SK-N-SH (cell line): ENCODE measurements around the gene ARMCX1. TPM values are rescaled to one million over a fixed set of nuclear protein-coding genes. Genes with fewer than 3 reads are reported as not detected.

Source experiments
- CTCF ChIA-PET: fragments of 300-600, 350-600 bp; formaldehyde crosslinking; extraction: SDS; loops from one replicate; lab custom pipeline; 2021; lab: Yijun Ruan, JAX
- POLR2A ChIA-PET: fragments of 350-600 bp; sonication (Branson Sonifier 250); formaldehyde crosslinking; extraction: SDS; loops from one replicate; lab custom pipeline; 2020; ENCODE audit warnings: antibody characterized with exemption, inconsistent platforms; lab: Yijun Ruan, JAX
- DNase-seq: peaks from one replicate; pipeline ENCODE4 v3.0.0; 2012
- H2AFZ ChIP-seq: fragments of 200-600 bp; sonication (generic); 2 replicates; pipeline ENCODE4 v1.8.1; 2016; ENCODE audit warnings: antibody characterized with exemption, mild to moderate bottlenecking, low read depth
- H3F3A ChIP-seq: fragments of 200-600 bp; sonication (generic); replicated peaks from 2 replicates; pipeline ENCODE3; 2016; ENCODE audit warnings: antibody characterized with exemption, mild to moderate bottlenecking; ENCODE audit not compliant: insufficient read depth
- H3K27ac ChIP-seq, 2 experiments: fragments of 200-500 bp in 1 of 2; fragments of 200-600 bp in 1 of 2; sonication (Bioruptor generic) in 1 of 2; sonication (generic), shearing (Covaris generic) in 1 of 2; 2 replicates each; pipeline versions ENCODE4 v1.5.1 to v1.6.1; 2014 to 2016; ENCODE audit warnings: low read depth in 2 of 2, inconsistent platforms in 1 of 2, low read length in 1 of 2, mild to moderate bottlenecking in 1 of 2, mixed read lengths in 1 of 2
- H3K27me3 ChIP-seq: fragments of 200-600 bp; sonication (generic), shearing (Covaris generic); 2 replicates; pipeline ENCODE4 v1.6.1; 2016; ENCODE audit warnings: mixed run types; ENCODE audit not compliant: insufficient read depth
- H3K36me3 ChIP-seq, 2 experiments: fragments of 200-500 bp in 1 of 2; fragments of 200-600 bp in 1 of 2; sonication (Bioruptor generic) in 1 of 2; sonication (generic) in 1 of 2; replicated peaks in 1 of 2; 2 replicates each; pipeline versions ENCODE3 to v1.5.1; 2014 to 2016; ENCODE audit warnings: low read length in 1 of 2, mild to moderate bottlenecking in 1 of 2; ENCODE audit not compliant: insufficient read depth in 2 of 2, control insufficient read depth in 1 of 2
- H3K4me1 ChIP-seq, 2 experiments: fragments of 200-500 bp in 1 of 2; fragments of 200-600 bp in 1 of 2; sonication (Bioruptor generic) in 1 of 2; sonication (generic), shearing (Covaris generic) in 1 of 2; 2 replicates each; pipeline versions ENCODE4 v1.5.1 to v1.6.1; 2014 to 2016; ENCODE audit warnings: low read depth in 1 of 2, low read length in 1 of 2, mixed run types in 1 of 2; ENCODE audit not compliant: insufficient read depth in 2 of 2, control insufficient read depth in 1 of 2
- H3K4me2 ChIP-seq: fragments of 200-600 bp; sonication (generic), shearing (Covaris generic); 2 replicates; pipeline ENCODE4 v1.6.1; 2017; ENCODE audit warnings: mixed run types
- H3K4me3 ChIP-seq, 2 experiments: fragments of 200-500 bp in 1 of 2; fragments of 200-600 bp in 1 of 2; sonication (Bioruptor generic) in 1 of 2; sonication (generic), shearing (Covaris generic) in 1 of 2; 2 replicates each; pipeline versions ENCODE4 v1.5.1 to v1.8.1; 2014 to 2016; ENCODE audit warnings: low read depth in 2 of 2, inconsistent platforms in 1 of 2, low read length in 1 of 2, mild to moderate bottlenecking in 1 of 2, mixed read lengths in 1 of 2, moderate library complexity in 1 of 2
- H3K79me2 ChIP-seq: fragments of 200-600 bp; sonication (generic); 2 replicates; pipeline ENCODE4 v1.8.1; 2017; ENCODE audit warnings: mild to moderate bottlenecking; ENCODE audit not compliant: insufficient read depth
- H3K9ac ChIP-seq: fragments of 200-600 bp; sonication (generic); 2 replicates; pipeline ENCODE4 v1.6.1; 2017; ENCODE audit warnings: mixed run types
- H3K9me2 ChIP-seq: fragments of 200-600 bp; sonication (generic); 2 replicates; pipeline ENCODE4 v1.6.1; 2017; ENCODE audit warnings: mixed run types
- H3K9me3 ChIP-seq: fragments of 200-600 bp; sonication (generic); 2 replicates; pipeline ENCODE4 v1.6.1; 2017; ENCODE audit warnings: mixed run types, mild to moderate bottlenecking, moderate library complexity
- H4K20me1 ChIP-seq: fragments of 200-600 bp; sonication (generic); 2 replicates; pipeline ENCODE4 v1.6.1; 2017; ENCODE audit warnings: mild to moderate bottlenecking, mixed run types; ENCODE audit not compliant: insufficient read depth
- ELF1 ChIP-seq: IDR thresholded peaks from 2 replicates; pipeline ENCODE4 v1.4.0; 2012
- FOSL2 ChIP-seq: IDR thresholded peaks from 2 replicates; pipeline ENCODE4 v1.4.0; 2012; ENCODE audit warnings: low read depth, mild to moderate bottlenecking, moderate library complexity, borderline replicate concordance
- FOXJ3 ChIP-seq: sonication (generic); formaldehyde crosslinking; IDR thresholded peaks from 2 replicates; pipeline ENCODE4 v1.5.1; 2020; ENCODE audit warnings: mild to moderate bottlenecking, missing genetic modification reagents
- GATA2 ChIP-seq: sonication (generic); formaldehyde crosslinking; IDR thresholded peaks from 2 replicates; pipeline ENCODE4 v1.5.0; 2020; ENCODE audit warnings: mild to moderate bottlenecking, missing genetic modification reagents
- JUND ChIP-seq: IDR thresholded peaks from 2 replicates; pipeline ENCODE4 v1.4.0; 2012
- NFIC ChIP-seq: IDR thresholded peaks from 2 replicates; pipeline ENCODE4 v1.4.0; 2012; ENCODE audit warnings: borderline replicate concordance
- NRF1 ChIP-seq: IDR thresholded peaks from 2 replicates; pipeline ENCODE4 v1.6.1; 2012; ENCODE audit warnings: low read depth, mild to moderate bottlenecking, low read length
- POLR2AphosphoS5 ChIP-seq: IDR thresholded peaks from 2 replicates; pipeline ENCODE4 v1.6.1; 2012; ENCODE audit warnings: low read depth, low read length
- RAD21 ChIP-seq: IDR thresholded peaks from 2 replicates; pipeline ENCODE4 v1.6.1; 2012; ENCODE audit warnings: mild to moderate bottlenecking, low read length
- RFX5 ChIP-seq: IDR thresholded peaks from 2 replicates; pipeline ENCODE4 v1.6.1; 2012; ENCODE audit warnings: mild to moderate bottlenecking, improper control_type of control experiment, low read length
- WGBS: methylation state at CpG from one replicate; pipeline ENCODE4 v1.1.6; 2017; ENCODE audit warnings: low lambda C conversion rate; 5-methylcytosine and 5-hydroxymethylcytosine counted together
- polyA plus RNA-seq, 3 experiments: library from polyadenylated mRNA; depleted of rRNA; stranded (reverse); fragments of >200 nt; gene quantifications; 2 replicates each; pipeline ENCODE4 v1.2.3, GENCODE V29; 2012
- TF ChIP-seq, protein P1 (sequence below): IDR thresholded peaks from 2 replicates; pipeline ENCODE4 v1.4.0; 2012; ENCODE audit warnings: low read depth, borderline replicate concordance
- TF ChIP-seq, protein P2 (sequence below): fragments of 200-600 bp; sonication (generic); IDR thresholded peaks from 2 replicates; pipeline ENCODE4 v1.6.1; 2017; ENCODE audit warnings: antibody characterized with exemption, mild to moderate bottlenecking, moderate library complexity
- TF ChIP-seq, protein P3 (sequence below): IDR thresholded peaks from 2 replicates; pipeline ENCODE4 v1.4.0; 2012; ENCODE audit warnings: low read depth
- TF ChIP-seq, protein P4 (sequence below): fragments of 150-350 bp; IDR thresholded peaks from 2 replicates; pipeline ENCODE4 v1.6.1; 2017; ENCODE audit warnings: antibody characterized with exemption, low read length, low read depth, borderline replicate concordance

The ARMCX1 gene
- polyA plus RNA-seq, 1 of the 3 experiments (the other 2 are of a cell fraction), result 9.7 TPM

DNA sequence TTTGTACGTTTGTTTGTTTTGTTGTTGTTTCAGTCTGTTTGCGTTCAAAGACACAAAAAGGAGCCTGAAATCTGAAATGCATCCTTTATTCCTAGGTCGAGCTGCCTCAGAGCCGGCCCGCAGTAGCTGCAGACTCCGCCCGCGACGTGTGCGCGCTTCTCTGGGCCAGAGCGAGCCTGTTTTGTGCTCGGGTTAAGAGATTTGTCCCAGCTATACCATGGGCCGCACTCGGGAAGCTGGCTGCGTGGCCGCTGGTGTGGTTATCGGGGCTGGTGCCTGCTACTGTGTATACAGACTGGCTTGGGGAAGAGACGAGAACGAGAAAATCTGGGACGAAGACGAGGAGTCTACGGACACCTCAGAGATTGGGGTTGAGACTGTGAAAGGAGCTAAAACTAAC is 2.4 kb downstream of the ARMCX1 start:
- Histone ChIP-seq H3K79me2 (no peaks in the 10 kb centered on the region), H3K9me2 (no peaks in the 10 kb centered on the region), H3F3A (no peaks in the 10 kb centered on the region), H3K4me1 (no peaks in the 10 kb centered on the region; a peak in 1 of 4 replicates), H3K9me3 (no peaks in the 10 kb centered on the region), H3K27me3 (no peaks in the 10 kb centered on the region; the same call in 1 of the 2 replicates), H3K27ac (no peak overlapping the region), H3K36me3 (no peaks in the 10 kb centered on the region), H3K9ac (no peak overlapping the region), H2AFZ (no peak overlapping the region), H3K4me2 (no peak overlapping the region), H4K20me1 (no peaks in the 10 kb centered on the region), H3K4me3 (no peak overlapping the region)
- no peak for DNase-seq
- TF ChIP-seq, protein P1, sequence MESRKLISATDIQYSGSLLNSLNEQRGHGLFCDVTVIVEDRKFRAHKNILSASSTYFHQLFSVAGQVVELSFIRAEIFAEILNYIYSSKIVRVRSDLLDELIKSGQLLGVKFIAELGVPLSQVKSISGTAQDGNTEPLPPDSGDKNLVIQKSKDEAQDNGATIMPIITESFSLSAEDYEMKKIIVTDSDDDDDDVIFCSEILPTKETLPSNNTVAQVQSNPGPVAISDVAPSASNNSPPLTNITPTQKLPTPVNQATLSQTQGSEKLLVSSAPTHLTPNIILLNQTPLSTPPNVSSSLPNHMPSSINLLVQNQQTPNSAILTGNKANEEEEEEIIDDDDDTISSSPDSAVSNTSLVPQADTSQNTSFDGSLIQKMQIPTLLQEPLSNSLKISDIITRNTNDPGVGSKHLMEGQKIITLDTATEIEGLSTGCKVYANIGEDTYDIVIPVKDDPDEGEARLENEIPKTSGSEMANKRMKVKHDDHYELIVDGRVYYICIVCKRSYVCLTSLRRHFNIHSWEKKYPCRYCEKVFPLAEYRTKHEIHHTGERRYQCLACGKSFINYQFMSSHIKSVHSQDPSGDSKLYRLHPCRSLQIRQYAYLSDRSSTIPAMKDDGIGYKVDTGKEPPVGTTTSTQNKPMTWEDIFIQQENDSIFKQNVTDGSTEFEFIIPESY, result no peak
- TF ChIP-seq RFX5 (no peak), POLR2AphosphoS5 (no peak), JUND (no peak)
- TF ChIP-seq, protein P2, sequence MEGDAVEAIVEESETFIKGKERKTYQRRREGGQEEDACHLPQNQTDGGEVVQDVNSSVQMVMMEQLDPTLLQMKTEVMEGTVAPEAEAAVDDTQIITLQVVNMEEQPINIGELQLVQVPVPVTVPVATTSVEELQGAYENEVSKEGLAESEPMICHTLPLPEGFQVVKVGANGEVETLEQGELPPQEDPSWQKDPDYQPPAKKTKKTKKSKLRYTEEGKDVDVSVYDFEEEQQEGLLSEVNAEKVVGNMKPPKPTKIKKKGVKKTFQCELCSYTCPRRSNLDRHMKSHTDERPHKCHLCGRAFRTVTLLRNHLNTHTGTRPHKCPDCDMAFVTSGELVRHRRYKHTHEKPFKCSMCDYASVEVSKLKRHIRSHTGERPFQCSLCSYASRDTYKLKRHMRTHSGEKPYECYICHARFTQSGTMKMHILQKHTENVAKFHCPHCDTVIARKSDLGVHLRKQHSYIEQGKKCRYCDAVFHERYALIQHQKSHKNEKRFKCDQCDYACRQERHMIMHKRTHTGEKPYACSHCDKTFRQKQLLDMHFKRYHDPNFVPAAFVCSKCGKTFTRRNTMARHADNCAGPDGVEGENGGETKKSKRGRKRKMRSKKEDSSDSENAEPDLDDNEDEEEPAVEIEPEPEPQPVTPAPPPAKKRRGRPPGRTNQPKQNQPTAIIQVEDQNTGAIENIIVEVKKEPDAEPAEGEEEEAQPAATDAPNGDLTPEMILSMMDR, result no peak
- ChIA-PET POLR2A (no interaction called here), CTCF (interaction anchor here (1.2 kb wide), 1 partner anchor 206 kb away, joined by 4 read pairs; no protein-coding TSS in a partner anchor)
- 60% methylated on average over 23 of the region's 23 CpGs for WGBS

DNA sequence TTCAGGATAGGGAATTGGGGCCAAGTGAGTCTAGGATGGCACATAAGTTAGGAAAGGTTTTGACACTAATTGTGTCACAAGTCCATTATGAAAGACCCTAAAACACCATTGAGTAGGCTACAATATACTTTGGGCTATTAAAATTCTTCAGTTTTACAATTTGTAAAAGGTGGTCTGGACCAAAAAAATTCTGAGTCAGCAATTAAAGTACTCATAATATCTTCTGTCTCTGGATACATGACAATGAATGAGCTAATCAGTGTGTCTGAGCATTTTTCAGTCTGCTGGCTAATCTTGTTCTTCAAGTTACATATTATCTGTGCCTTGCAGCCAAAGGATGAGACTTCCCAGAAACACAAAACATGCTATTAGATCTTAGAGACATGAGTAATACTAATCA is 14.3 kb downstream of the ARMCX1 start:
- no peaks in the 10 kb centered on the region; the same call in 1 of the 2 replicates for H3K27me3 ChIP-seq
- no peak overlapping the region for H3K9ac ChIP-seq
- ChIA-PET POLR2A (no interaction called here), CTCF (no interaction called here)
- DNase-seq, result no peak
- H3K4me3 ChIP-seq, result no peak overlapping the region
- no peaks in the 10 kb centered on the region for H4K20me1 ChIP-seq
- H2AFZ ChIP-seq, result no peak overlapping the region
- no peaks in the 10 kb centered on the region for H3K4me1 ChIP-seq
- H3K9me3 ChIP-seq, result no peaks in the 10 kb centered on the region
- no peaks in the 10 kb centered on the region for H3F3A ChIP-seq
- H3K79me2 ChIP-seq, result no peaks in the 10 kb centered on the region
- H3K4me2 ChIP-seq, result no peak overlapping the region
- H3K36me3 ChIP-seq, result no peaks in the 10 kb centered on the region
- TF ChIP-seq, protein P3, sequence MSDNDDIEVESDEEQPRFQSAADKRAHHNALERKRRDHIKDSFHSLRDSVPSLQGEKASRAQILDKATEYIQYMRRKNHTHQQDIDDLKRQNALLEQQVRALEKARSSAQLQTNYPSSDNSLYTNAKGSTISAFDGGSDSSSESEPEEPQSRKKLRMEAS, result no peak
- no peak for TF ChIP-seq POLR2AphosphoS5
- no peak for TF ChIP-seq FOXJ3 (CRISPR knock-in tag)
- TF ChIP-seq ELF1, result no peak
- TF ChIP-seq, protein P4, sequence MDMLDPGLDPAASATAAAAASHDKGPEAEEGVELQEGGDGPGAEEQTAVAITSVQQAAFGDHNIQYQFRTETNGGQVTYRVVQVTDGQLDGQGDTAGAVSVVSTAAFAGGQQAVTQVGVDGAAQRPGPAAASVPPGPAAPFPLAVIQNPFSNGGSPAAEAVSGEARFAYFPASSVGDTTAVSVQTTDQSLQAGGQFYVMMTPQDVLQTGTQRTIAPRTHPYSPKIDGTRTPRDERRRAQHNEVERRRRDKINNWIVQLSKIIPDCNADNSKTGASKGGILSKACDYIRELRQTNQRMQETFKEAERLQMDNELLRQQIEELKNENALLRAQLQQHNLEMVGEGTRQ, result no peak
- no peak for TF ChIP-seq NRF1
- TF ChIP-seq FOSL2, result no peak
- TF ChIP-seq GATA2, result no peak
- TF ChIP-seq RAD21, result no peak
- no peak for TF ChIP-seq NFIC
- TF ChIP-seq, protein P1, result no peak
- TF ChIP-seq, all 33 proteins: peak for 0
- Histone ChIP-seq H3K27ac (no peak overlapping the region), H3K9me2 (no peaks in the 10 kb centered on the region)
